Endothelial cell of umbilical vein (primary cell): Measurements from ENCODE around the gene GPS1. TPM values are rescaled to one million over a fixed set of nuclear protein-coding genes. Genes with fewer than 3 reads are reported as not detected.

Source experiments
- BruUV-seq: library from RNA; stranded (reverse); fragments of 400-500 nt; replicated peaks from 2 replicates; lab custom pipeline; 2021; lab: Mats Ljungman, UMichigan
- CTCF ChIA-PET: fragments of 300-600, 350-600 bp; sonication (Branson Sonifier 250); formaldehyde crosslinking; loops from one replicate; lab custom pipeline; 2021; ENCODE audit warnings: antibody characterized with exemption, inconsistent platforms; lab: Charles Lee
- POLR2A ChIA-PET: fragments of 300-600, 350-600 bp; sonication (Branson Sonifier 250); formaldehyde crosslinking; loops from one replicate; lab custom pipeline; 2021; ENCODE audit warnings: antibody characterized with exemption, inconsistent platforms; lab: Charles Lee
- DNase-seq: peaks from one replicate; pipeline ENCODE4 v3.0.0-alpha.2; 2011; ENCODE audit warnings: low read depth, low spot score
- FAIRE-seq: peaks from 2 replicates; lab custom pipeline; 2011; peaks lifted over from hg19 to GRCh38; lab: Jason Lieb, UNC
- H2AFZ ChIP-seq: 2 replicates; pipeline ENCODE4 v1.6.0; 2012; ENCODE audit warnings: low read depth, low read length, control low read depth, inconsistent platforms
- H3K27ac ChIP-seq: 2 replicates; pipeline ENCODE4 v1.5.1; 2011; ENCODE audit warnings: low read depth, mild to moderate bottlenecking, control low read depth, low read length, moderate library complexity; ENCODE audit not compliant: insufficient read depth
- H3K27me3 ChIP-seq, 2 experiments: 2 replicates each; pipeline versions ENCODE4 v1.6.0 to v1.6.1; 2011; ENCODE audit warnings: low read length in 2 of 2, mixed read lengths in 1 of 2; ENCODE audit not compliant: control insufficient read depth in 2 of 2, insufficient read depth in 2 of 2
- H3K36me3 ChIP-seq, 2 experiments: 2 replicates in 1 of 2; 3 replicates in 1 of 2; pipeline ENCODE4 v1.5.1; 2011; ENCODE audit warnings: low read length in 2 of 2, mild to moderate bottlenecking in 1 of 2, moderate library complexity in 1 of 2; ENCODE audit not compliant: control insufficient read depth in 2 of 2, insufficient read depth in 2 of 2; ENCODE audit errors: extremely low read depth in 1 of 2
- H3K4me1 ChIP-seq: 3 replicates; pipeline ENCODE4 v1.5.1; 2011; ENCODE audit warnings: mild to moderate bottlenecking, low read length; ENCODE audit not compliant: control insufficient read depth, insufficient read depth; ENCODE audit errors: extremely low read depth
- H3K4me2 ChIP-seq: 2 replicates; pipeline ENCODE4 v1.6.1; 2011; ENCODE audit warnings: low read length, control low read depth, mixed read lengths; ENCODE audit not compliant: insufficient read depth
- H3K4me3 ChIP-seq, 3 experiments: fragments of 200-600 bp in 1 of 3; sonication (generic), shearing (Covaris generic) in 1 of 3; replicated peaks in 1 of 3; 2 replicates each; pipeline ENCODE4 v1.5.1; 2011 to 2016; ENCODE audit warnings: control low read depth in 3 of 3, low read length in 3 of 3, mild to moderate bottlenecking in 2 of 3, inconsistent platforms in 1 of 3, low read depth in 1 of 3, moderate library complexity in 1 of 3; ENCODE audit not compliant: insufficient read depth in 1 of 3
- H3K79me2 ChIP-seq: 2 replicates; pipeline ENCODE4 v1.6.0; 2012; ENCODE audit warnings: low read length, inconsistent platforms; ENCODE audit not compliant: control insufficient read depth, insufficient read depth
- H3K9ac ChIP-seq: replicated peaks from 2 replicates; pipeline ENCODE3; 2011; ENCODE audit warnings: low read length, control low read depth; ENCODE audit not compliant: insufficient read depth; ENCODE audit errors: extremely low read depth
- H3K9me1 ChIP-seq: replicated peaks from 3 replicates; pipeline ENCODE4 v1.6.0; 2011; ENCODE audit warnings: mild to moderate bottlenecking, low read length; ENCODE audit not compliant: control insufficient read depth, insufficient read depth; ENCODE audit errors: extremely low read depth
- H3K9me3 ChIP-seq: replicated peaks from 2 replicates; pipeline ENCODE4 v1.5.1; 2012; ENCODE audit warnings: low read length, inconsistent platforms; ENCODE audit not compliant: control insufficient read depth, insufficient read depth
- H4K20me1 ChIP-seq: replicated peaks from 2 replicates; pipeline ENCODE3; 2011; ENCODE audit warnings: mild to moderate bottlenecking, low read length; ENCODE audit not compliant: control insufficient read depth, insufficient read depth; ENCODE audit errors: extremely low read depth
- CTCF ChIP-seq, 2 donors: IDR thresholded peaks; 1 replicate in 1 of 2; 2 replicates in 1 of 2; pipeline ENCODE4 v1.5.1; 2011; ENCODE audit warnings: low read length in 2 of 2, mild to moderate bottlenecking in 2 of 2, moderate library complexity in 2 of 2, control low read depth in 1 of 2, inconsistent platforms in 1 of 2, low read depth in 1 of 2; ENCODE audit not compliant: insufficient read depth in 1 of 2; ENCODE audit errors: extremely low read depth in 1 of 2
- FOS ChIP-seq: IDR thresholded peaks from 2 replicates; pipeline ENCODE4 v1.6.1; 2011; ENCODE audit warnings: mild to moderate bottlenecking, low read length, moderate library complexity, borderline replicate concordance; ENCODE audit not compliant: insufficient read depth
- GATA2 ChIP-seq: IDR thresholded peaks from 2 replicates; pipeline ENCODE4 v1.7.0; 2011; ENCODE audit warnings: low read depth, mild to moderate bottlenecking, moderate library complexity, mixed read lengths, low read length; ENCODE audit not compliant: insufficient read length, insufficient read depth
- JUN ChIP-seq: IDR thresholded peaks from 2 replicates; pipeline ENCODE4 v1.6.1; 2011; ENCODE audit warnings: borderline replicate concordance, low read depth; ENCODE audit not compliant: insufficient read length, insufficient read depth
- MAX ChIP-seq: IDR thresholded peaks from 2 replicates; pipeline ENCODE4 v1.6.1; 2011; ENCODE audit not compliant: insufficient read depth, insufficient read length
- MYC ChIP-seq: IDR thresholded peaks from one replicate; pipeline ENCODE4 v1.6.1; 2011; ENCODE audit warnings: mild to moderate bottlenecking, low read depth, low read length
- POLR2A ChIP-seq: IDR thresholded peaks from 2 replicates; pipeline ENCODE4 v1.6.1; 2012; ENCODE audit warnings: low read depth, mild to moderate bottlenecking, control low read depth, low read length
- POLR2AphosphoS5 ChIP-seq: IDR thresholded peaks from 2 replicates; pipeline ENCODE4 v1.6.1; 2012; ENCODE audit warnings: low read depth, mild to moderate bottlenecking, control low read depth, low read length, moderate library complexity; ENCODE audit not compliant: insufficient read depth
- dilution Hi-C: fragments of 300-500 bp; cut with MboI; formaldehyde crosslinking; loops from one replicate; pipeline ENCODE4 v1.15.0; 2019; ENCODE audit warnings: low sequenced_read_pairs; ENCODE audit not compliant: extremely low pct_ligation_motif_present
- intact Hi-C: fragments of 100-400 bp; cut with micrococcal nuclease; formaldehyde crosslinking; loops from one replicate; pipeline ENCODE4 v1.10.0; 2022
- polyA plus RNA-seq, 4 experiments: library from polyadenylated mRNA; depleted of rRNA in 3 of 4; stranded (reverse) in 3 of 4; unstranded in 1 of 4; fragments of >200 nt; gene quantifications; 2 replicates each; pipeline versions ENCODE4 v1.2.1 to v1.2.3, GENCODE V29; 2011 to 2012; ENCODE audit warnings: missing spikeins in 1 of 4
- total RNA-seq: library from RNA; stranded (reverse); gene quantifications from 2 replicates; pipeline ENCODE4 v1.2.3, GENCODE V29; 2021

GPS1 gene
- total and polyA plus RNA-seq, 2 donors (not counting 3 experiments of a cell fraction or from before 2014, with no cell fraction given) = 116 to 178 TPM

- POLR2A ChIA-PET = no interaction called here
- no peak for FAIRE-seq
Measured at GRCh38 chr17:82055965-82056728, 4.4 kb downstream of the GPS1 start.

More at GRCh38 chr17:82055965-82056728, 4.4 kb downstream of the GPS1 start:
- no TSS peak for BruUV-seq
- Histone ChIP-seq H3K9me1 (no peaks in the 10 kb centered on the region), H3K4me1 (peaks cover 6% of the 10 kb centered on the region), H3K27me3 (no peaks in the 10 kb centered on the region), H3K4me3 (no peak overlapping the region), H3K9me3 (no peaks in the 10 kb centered on the region), H3K79me2 (peaks cover 11% of the 10 kb centered on the region), H3K4me2 (no peak overlapping the region), H3K9ac (no peak overlapping the region), H3K36me3 (peaks cover 12 to 53% of the 10 kb centered on the region in 2 experiments), H2AFZ (no peak overlapping the region), H4K20me1 (no peaks in the 10 kb centered on the region), H3K27ac (no peak overlapping the region)
- intact Hi-C loops (no loop called here), dilution Hi-C loops (no loop called here)
- DNase-seq = no peak
- CTCF ChIA-PET = interaction anchor here (1.0 to 1.3 kb wide), 2 partner anchors 8 to 25 kb away, joined by 4 to 5 read pairs; no protein-coding TSS in a partner anchor
- TF ChIP-seq MAX (no peak), MYC (no peak), POLR2AphosphoS5 (no peak), POLR2A (no peak), JUN (no peak), CTCF (IDR thresholded peaks at IDR 0.05; ENCODE audit: extremely low read depth in 1 of 2, insufficient read depth in 1 of 2, low read depth in 1 of 2, low read length in 2 of 2) (no peak), GATA2 (no peak), FOS (no peak)
